Measurements from ENCODE around the gene CDYL2. TPM values are rescaled to one million over a fixed set of nuclear protein-coding genes. Genes with fewer than 3 reads are reported as not detected.

Gene CDYL2
- total RNA-seq, 2 experiments from 2014 or later, result 24.5 to 27.8 TPM

- Mint-ChIP-seq H3K9me3 (peaks cover 9% of the 10 kb centered on the region), H3K4me3 (no peak overlapping the region), H3K27ac (no peak overlapping the region), H3K36me3 (peaks cover 36% of the 10 kb centered on the region), H3K27me3 (no peaks in the 10 kb centered on the region), H3K4me1 (no peaks in the 10 kb centered on the region)
- DNase-seq (no peak), ATAC-seq (ENCODE audit: low read depth) (no peak)
- POLR2A ChIA-PET, result no interaction called here
Observed at GRCh38 chr16:80628254-80628653, 176.1 kb downstream of the CDYL2 start.

GRCh38 chr16:80627108-80627507 is 177.3 kb downstream of the CDYL2 start:
- ATAC-seq (ENCODE audit: low read depth), result no peak
- Mint-ChIP-seq H3K9me3 (peaks cover 9% of the 10 kb centered on the region), H3K4me1 (no peaks in the 10 kb centered on the region), H3K27ac (no peak overlapping the region), H3K4me3 (no peak overlapping the region), H3K36me3 (peaks cover 33% of the 10 kb centered on the region), H3K27me3 (no peaks in the 10 kb centered on the region)
- POLR2A ChIA-PET, result no interaction called here
- DNase-seq, result no peak

GRCh38 chr16:80623376-80623775 is 181.0 kb downstream of the CDYL2 start:
- no peaks in the 10 kb centered on the region for H3K4me1 Mint-ChIP-seq
- no peaks in the 10 kb centered on the region for H3K27me3 Mint-ChIP-seq
- H3K4me3 Mint-ChIP-seq, result no peak overlapping the region
- DNase-seq (no peak), ATAC-seq (ENCODE audit: low read depth) (no peak)
- peaks cover 16% of the 10 kb centered on the region for H3K36me3 Mint-ChIP-seq
- POLR2A ChIA-PET, result interaction anchor here (0.6 kb wide), 1 partner anchor 1127 kb away, joined by 3 read pairs; no protein-coding TSS in a partner anchor
- no peak overlapping the region for H3K27ac Mint-ChIP-seq
- peaks cover 3% of the 10 kb centered on the region for H3K9me3 Mint-ChIP-seq

GRCh38 chr16:80622007-80622406 is 182.4 kb downstream of the CDYL2 start:
- H3K9me3 Mint-ChIP-seq, result no peaks in the 10 kb centered on the region
- ATAC-seq (ENCODE audit: low read depth) (no peak), DNase-seq (no peak)
- no peak overlapping the region for H3K4me3 Mint-ChIP-seq
- no peaks in the 10 kb centered on the region for H3K4me1 Mint-ChIP-seq
- no peak overlapping the region for H3K27ac Mint-ChIP-seq
- H3K36me3 Mint-ChIP-seq, result peaks cover 11% of the 10 kb centered on the region
- no peaks in the 10 kb centered on the region for H3K27me3 Mint-ChIP-seq
- POLR2A ChIA-PET, result no interaction called here

GRCh38 chr16:80620736-80621605 is 183.4 kb downstream of the CDYL2 start:
- Mint-ChIP-seq H3K27ac (no peak overlapping the region), H3K36me3 (peaks cover 9% of the 10 kb centered on the region), H3K27me3 (no peaks in the 10 kb centered on the region), H3K4me1 (peaks cover under 1% of the 10 kb centered on the region), H3K4me3 (no peak overlapping the region), H3K9me3 (no peaks in the 10 kb centered on the region)
- POLR2A ChIA-PET, result no interaction called here
- DNase-seq, result no peak
- ATAC-seq (ENCODE audit: low read depth), result no peak

- Mint-ChIP-seq H3K4me3 (no peak overlapping the region), H3K4me1 (peaks cover 3% of the 10 kb centered on the region), H3K9me3 (peaks cover 5% of the 10 kb centered on the region), H3K27ac (no peak overlapping the region), H3K36me3 (peaks cover 14% of the 10 kb centered on the region), H3K27me3 (no peaks in the 10 kb centered on the region)
- ATAC-seq (ENCODE audit: low read depth) (no peak), DNase-seq (no peak)
- POLR2A ChIA-PET, result no interaction called here
Observed at GRCh38 chr16:80619824-80620223, 184.6 kb downstream of the CDYL2 start.

- no peaks in the 10 kb centered on the region for H3K27me3 Mint-ChIP-seq
- H3K4me3 Mint-ChIP-seq, result no peak overlapping the region
- H3K36me3 Mint-ChIP-seq, result peaks cover 9% of the 10 kb centered on the region
- ATAC-seq (ENCODE audit: low read depth) (no peak), DNase-seq (no peak)
- peaks cover 5% of the 10 kb centered on the region for H3K4me1 Mint-ChIP-seq
- POLR2A ChIA-PET, result no interaction called here
- peaks cover 8% of the 10 kb centered on the region for H3K9me3 Mint-ChIP-seq
- H3K27ac Mint-ChIP-seq, result no peak overlapping the region
Observed at GRCh38 chr16:80618862-80619648, 185.3 kb downstream of the CDYL2 start.

GRCh38 chr16:80616362-80616761 is 188.0 kb downstream of the CDYL2 start:
- Mint-ChIP-seq H3K36me3 (peaks cover 9% of the 10 kb centered on the region), H3K9me3 (peaks cover 8% of the 10 kb centered on the region), H3K27ac (no peak overlapping the region), H3K4me3 (no peak overlapping the region), H3K4me1 (peaks cover 5% of the 10 kb centered on the region), H3K27me3 (no peaks in the 10 kb centered on the region)
- ATAC-seq (ENCODE audit: low read depth), result no peak
- DNase-seq, result no peak
- POLR2A ChIA-PET, result no interaction called here

- no peak overlapping the region for H3K27ac Mint-ChIP-seq
- H3K4me1 Mint-ChIP-seq, result peaks cover 5% of the 10 kb centered on the region
- POLR2A ChIA-PET, result no interaction called here
- peaks cover 9% of the 10 kb centered on the region for H3K36me3 Mint-ChIP-seq
- DNase-seq (no peak), ATAC-seq (ENCODE audit: low read depth) (no peak)
- no peak overlapping the region for H3K4me3 Mint-ChIP-seq
- H3K27me3 Mint-ChIP-seq, result no peaks in the 10 kb centered on the region
- peaks cover 8% of the 10 kb centered on the region for H3K9me3 Mint-ChIP-seq
Observed at GRCh38 chr16:80615735-80616134, 188.7 kb downstream of the CDYL2 start.

- POLR2A ChIA-PET, result no interaction called here
- Mint-ChIP-seq H3K4me1 (peaks cover 5% of the 10 kb centered on the region), H3K36me3 (peaks cover 9% of the 10 kb centered on the region), H3K9me3 (peaks cover 8% of the 10 kb centered on the region), H3K4me3 (no peak overlapping the region), H3K27me3 (no peaks in the 10 kb centered on the region), H3K27ac (no peak overlapping the region)
- ATAC-seq (ENCODE audit: low read depth), result no peak
- no peak for DNase-seq
Observed at GRCh38 chr16:80614908-80615671, 189.3 kb downstream of the CDYL2 start.

GRCh38 chr16:80612461-80613017 is 191.9 kb downstream of the CDYL2 start:
- Mint-ChIP-seq H3K4me1 (peaks cover 7% of the 10 kb centered on the region), H3K9me3 (peaks cover 8% of the 10 kb centered on the region), H3K27ac (no peak overlapping the region), H3K27me3 (no peaks in the 10 kb centered on the region), H3K36me3 (peaks cover 14% of the 10 kb centered on the region), H3K4me3 (no peak overlapping the region)
- DNase-seq (no peak), ATAC-seq (ENCODE audit: low read depth) (no peak)
- POLR2A ChIA-PET, result no interaction called here

GRCh38 chr16:80611930-80612327 is 192.5 kb downstream of the CDYL2 start:
- DNase-seq, result no peak
- peaks cover 20% of the 10 kb centered on the region for H3K36me3 Mint-ChIP-seq
- peaks cover 8% of the 10 kb centered on the region for H3K9me3 Mint-ChIP-seq
- ATAC-seq (ENCODE audit: low read depth), result no peak
- no peak overlapping the region for H3K27ac Mint-ChIP-seq
- no peak overlapping the region for H3K4me3 Mint-ChIP-seq
- H3K27me3 Mint-ChIP-seq, result no peaks in the 10 kb centered on the region
- POLR2A ChIA-PET, result no interaction called here
- H3K4me1 Mint-ChIP-seq, result peaks cover 7% of the 10 kb centered on the region
